Keratinocyte (primary cell): Measurements from ENCODE around the gene AKR1C1. TPM values are rescaled to one million over a fixed set of nuclear protein-coding genes. Genes with fewer than 3 reads are reported as not detected.
A peak's percentile ranks its signal among the peaks of the same experiment; 100 is the strongest.

Experiments used
- DNase-seq: peaks from one replicate; pipeline ENCODE4 v3.0.0-alpha.2; 2011; ENCODE audit warnings: low read depth, missing footprints, low spot score
- FAIRE-seq: peaks from 2 replicates; lab custom pipeline; 2011; peaks lifted over from hg19 to GRCh38; lab: Jason Lieb, UNC
- H2AFZ ChIP-seq: 2 replicates; pipeline ENCODE4 v1.6.0; 2012; ENCODE audit warnings: low read length, control low read depth, inconsistent platforms; ENCODE audit not compliant: control insufficient read depth
- H3K27ac ChIP-seq: 2 replicates; pipeline ENCODE4 v1.5.1; 2011; ENCODE audit warnings: low read length; ENCODE audit not compliant: control insufficient read depth, insufficient read depth
- H3K27me3 ChIP-seq: 3 replicates; pipeline ENCODE4 v1.6.0; 2011; ENCODE audit warnings: low read length; ENCODE audit not compliant: control insufficient read depth, insufficient read depth; ENCODE audit errors: extremely low read depth
- H3K36me3 ChIP-seq, 2 experiments: 2 replicates in 1 of 2; 3 replicates in 1 of 2; pipeline ENCODE4 v1.5.1; 2011; ENCODE audit warnings: low read length in 2 of 2, mild to moderate bottlenecking in 1 of 2; ENCODE audit not compliant: control insufficient read depth in 2 of 2, insufficient read depth in 2 of 2; ENCODE audit errors: extremely low read depth in 1 of 2
- H3K4me1 ChIP-seq: 3 replicates; pipeline ENCODE4 v1.5.1; 2011; ENCODE audit warnings: low read length; ENCODE audit not compliant: control insufficient read depth, insufficient read depth; ENCODE audit errors: extremely low read depth
- H3K4me2 ChIP-seq: 3 replicates; pipeline ENCODE4 v1.6.0; 2011; ENCODE audit warnings: low read depth, low read length; ENCODE audit not compliant: control insufficient read depth, insufficient read depth; ENCODE audit errors: extremely low read depth
- H3K4me3 ChIP-seq, 3 experiments: fragments of 200-600 bp in 1 of 3; sonication (generic) in 1 of 3; 2 replicates in 2 of 3; 3 replicates in 1 of 3; pipeline ENCODE4 v1.5.1; 2011 to 2016; ENCODE audit warnings: low read length in 3 of 3, mild to moderate bottlenecking in 3 of 3, control low read depth in 2 of 3, inconsistent platforms in 1 of 3, low read depth in 1 of 3, mixed read lengths in 1 of 3, mixed run types in 1 of 3, moderate library complexity in 1 of 3; ENCODE audit not compliant: control insufficient read depth in 2 of 3, insufficient read depth in 2 of 3; ENCODE audit errors: extremely low read depth in 1 of 3
- H3K79me2 ChIP-seq: 2 replicates; pipeline ENCODE4 v1.6.0; 2012; ENCODE audit warnings: low read length; ENCODE audit not compliant: control insufficient read depth, insufficient read depth
- H3K9ac ChIP-seq: 3 replicates; pipeline ENCODE4 v1.6.0; 2011; ENCODE audit warnings: low read length; ENCODE audit not compliant: control insufficient read depth, insufficient read depth; ENCODE audit errors: extremely low read depth
- H3K9me1 ChIP-seq: 3 replicates; pipeline ENCODE4 v1.6.0; 2011; ENCODE audit warnings: low read length; ENCODE audit not compliant: control insufficient read depth, insufficient read depth; ENCODE audit errors: extremely low read depth
- H3K9me3 ChIP-seq: 2 replicates; pipeline ENCODE4 v1.5.1; 2012; ENCODE audit warnings: low read depth, low read length; ENCODE audit not compliant: control insufficient read depth
- H4K20me1 ChIP-seq: 3 replicates; pipeline ENCODE4 v1.6.0; 2011; ENCODE audit warnings: low read length; ENCODE audit not compliant: control insufficient read depth, insufficient read depth; ENCODE audit errors: extremely low read depth
- CTCF ChIP-seq, 3 experiments: IDR thresholded peaks in 1 of 3; conservative IDR thresholded peaks in 1 of 3; optimal IDR thresholded peaks in 1 of 3; 2 replicates in 2 of 3; 3 replicates in 1 of 3; pipeline versions ENCODE3 to v1.5.1; 2011; ENCODE audit warnings: low read length in 3 of 3, mild to moderate bottlenecking in 3 of 3, moderate library complexity in 2 of 3, control low read depth in 1 of 3, inconsistent platforms in 1 of 3; ENCODE audit not compliant: insufficient read depth in 2 of 3; ENCODE audit errors: extremely low read depth in 1 of 3
- EZH2 ChIP-seq: IDR thresholded peaks from one replicate; pipeline ENCODE4 v1.6.1; 2012; ENCODE audit warnings: inconsistent platforms, mild to moderate bottlenecking, low read length, moderate library complexity
- dilution Hi-C: fragments of 300-500 bp; cut with MboI; formaldehyde crosslinking; loops from one replicate; pipeline ENCODE4 v1.7.0; 2020; ENCODE audit warnings: low sequenced_read_pairs; ENCODE audit not compliant: extremely low pct_ligation_motif_present
- polyA plus RNA-seq, 5 experiments: library from polyadenylated mRNA; depleted of rRNA in 3 of 5; stranded (reverse) in 3 of 5; stranded (forward) in 1 of 5; unstranded in 1 of 5; fragments of >200 nt; gene quantifications; 1 replicate in 1 of 5; 2 replicates in 3 of 5; 3 replicates in 1 of 5; pipeline versions ENCODE4 v1.2.1 to v1.2.3, GENCODE V29; 2011 to 2012; ENCODE audit warnings: missing spikeins in 2 of 5, low read depth in 1 of 5, low replicate concordance in 1 of 5

Gene AKR1C1
- polyA plus RNA-seq, 1 donor (not counting 4 experiments of a cell fraction or from before 2014, with no cell fraction given): 28.1 TPM

GRCh38 chr10:4945766-4946717 lies 17.2 kb upstream of the AKR1C1 start:
- H3K4me2 ChIP-seq: no peak overlapping the region
- no peaks in the 10 kb centered on the region for H3K9me3 ChIP-seq
- H3K9ac ChIP-seq: no peak overlapping the region
- H3K27me3 ChIP-seq: no peaks in the 10 kb centered on the region
- no peaks in the 10 kb centered on the region for H4K20me1 ChIP-seq
- no peaks in the 10 kb centered on the region for H3K36me3 ChIP-seq
- H3K4me1 ChIP-seq: peaks cover 39% of the 10 kb centered on the region
- dilution Hi-C loops: no loop called here
- H2AFZ ChIP-seq: no peak overlapping the region
- TF ChIP-seq EZH2 (no peak), CTCF (optimal IDR thresholded peaks at IDR 0.05 in 1 of 3, IDR thresholded peaks at IDR 0.05 in 1 of 3, conservative IDR thresholded peaks at IDR 0.05 in 1 of 3; ENCODE audit: extremely low read depth in 1 of 3, insufficient read depth in 2 of 3, low read length in 3 of 3) (no peak)
- DNase-seq (no peak), FAIRE-seq (no peak)
- no peaks in the 10 kb centered on the region for H3K79me2 ChIP-seq
- H3K4me3 ChIP-seq: no peak overlapping the region
- no peaks in the 10 kb centered on the region for H3K9me1 ChIP-seq
- no peak overlapping the region for H3K27ac ChIP-seq

- no peak for DNase-seq
- TF ChIP-seq CTCF (optimal IDR thresholded peaks at IDR 0.05 in 1 of 3, IDR thresholded peaks at IDR 0.05 in 1 of 3, conservative IDR thresholded peaks at IDR 0.05 in 1 of 3; ENCODE audit: extremely low read depth in 1 of 3, insufficient read depth in 2 of 3, low read length in 3 of 3): no peak
- no peak for TF ChIP-seq EZH2
- no peaks in the 10 kb centered on the region for H4K20me1 ChIP-seq
- no peaks in the 10 kb centered on the region for H3K79me2 ChIP-seq
- H2AFZ ChIP-seq: no peak overlapping the region
- H3K36me3 ChIP-seq: no peaks in the 10 kb centered on the region
- H3K4me2 ChIP-seq: peak overlapping the region; percentile 23
- no peak overlapping the region for H3K4me3 ChIP-seq
- H3K27ac ChIP-seq: peak overlapping the region; percentile 65
- peaks cover 28% of the 10 kb centered on the region for H3K4me1 ChIP-seq
- no peaks in the 10 kb centered on the region for H3K27me3 ChIP-seq
- no peak for FAIRE-seq
- dilution Hi-C loops: no loop called here
- no peaks in the 10 kb centered on the region for H3K9me1 ChIP-seq
- H3K9me3 ChIP-seq: no peaks in the 10 kb centered on the region
- no peak overlapping the region for H3K9ac ChIP-seq
These were observed 16.1 kb upstream of the AKR1C1 start for GRCh38 chr10:4947039-4947634.
